Stimulated activated naive CD8-positive, alpha-beta T cell treated with anti-CD3 and anti-CD28 coated beads, Interleukin-15, Interleukin-2, amounts not matched to agents 100 ng/mL and 50 ng/mL, for 24 hours (primary cell): Measurements from ENCODE around the gene ZFYVE1.
"Not testable (repeated sequence)": the region's sequence is repeated elsewhere in the genome, so short reads cannot be mapped to it uniquely, and the experiment has no call there.

Experiments used
- H3K27ac Mint-ChIP-seq: one replicate; pipeline ENCODE4 v1.8.0; 2021; ENCODE audit warnings: mild to moderate bottlenecking, mixed read lengths
- H3K27me3 Mint-ChIP-seq: one replicate; pipeline ENCODE4 v1.8.0; 2021; ENCODE audit warnings: mixed read lengths
- H3K36me3 Mint-ChIP-seq: one replicate; pipeline ENCODE4 v1.8.0; 2021; ENCODE audit warnings: low read depth, mixed read lengths
- H3K4me1 Mint-ChIP-seq: one replicate; pipeline ENCODE4 v1.8.0; 2021; ENCODE audit warnings: low read depth, mixed read lengths
- H3K4me3 Mint-ChIP-seq: one replicate; pipeline ENCODE4 v1.8.0; 2021; ENCODE audit warnings: mild to moderate bottlenecking, mixed read lengths
- H3K9me3 Mint-ChIP-seq: one replicate; pipeline ENCODE4 v1.8.0; 2021; ENCODE audit warnings: mixed read lengths

ZFYVE1 gene

DNA sequence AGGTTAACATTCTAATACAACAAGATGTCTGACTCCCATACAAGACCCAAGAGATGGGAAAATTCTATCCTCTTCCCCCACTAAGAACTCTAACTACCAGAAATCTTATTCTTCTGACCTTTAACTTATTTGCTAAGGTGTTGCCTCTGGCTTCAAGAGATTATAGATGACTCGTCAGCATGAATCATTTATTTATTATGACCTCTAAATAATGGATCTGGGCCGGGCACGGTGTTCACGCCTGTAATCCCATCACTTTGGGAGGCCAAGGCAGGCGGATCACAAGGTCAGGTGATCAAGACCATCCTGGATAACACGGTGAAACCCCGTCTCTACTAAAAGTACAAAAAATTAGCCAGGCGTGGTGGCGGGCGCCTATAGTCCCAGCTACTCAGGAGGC is 10.9 kb downstream of the ZFYVE1 start:
- not testable (repeated sequence) for H3K4me3 Mint-ChIP-seq, H3K27ac Mint-ChIP-seq, H3K27me3 Mint-ChIP-seq, H3K9me3 Mint-ChIP-seq
- Mint-ChIP-seq H3K4me1 (peaks cover 29% of the 10 kb centered on the region), H3K36me3 (peaks cover 38% of the 10 kb centered on the region)

- H3K27ac Mint-ChIP-seq, H3K9me3 Mint-ChIP-seq, H3K27me3 Mint-ChIP-seq, H3K4me3 Mint-ChIP-seq: not testable (repeated sequence)
- peaks cover 38% of the 10 kb centered on the region for H3K36me3 Mint-ChIP-seq
- H3K4me1 Mint-ChIP-seq, result peaks cover 29% of the 10 kb centered on the region
These were observed 11.4 kb downstream of the ZFYVE1 start for GRCh38 chr14:73015552-73015951.

DNA sequence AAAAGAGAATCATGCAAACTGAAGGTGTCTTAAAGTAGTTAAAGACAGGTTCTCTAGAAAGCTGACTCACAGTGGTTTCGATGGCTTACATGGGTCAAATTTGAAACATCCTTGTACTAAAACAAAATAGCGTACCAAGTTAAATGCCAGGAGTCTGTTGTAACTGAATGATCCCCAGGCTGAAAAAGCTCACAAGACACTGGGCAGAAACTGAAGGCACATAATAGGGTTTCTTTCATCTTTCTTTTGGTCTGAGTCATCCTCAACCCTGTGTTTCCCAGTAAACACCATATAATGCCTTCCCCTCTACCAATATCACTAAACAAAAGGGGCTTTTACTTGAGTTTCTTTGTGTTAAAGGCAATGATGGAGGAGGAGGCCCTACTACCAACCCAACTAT is 12.8 kb downstream of the ZFYVE1 start:
- H3K36me3 Mint-ChIP-seq, result peaks cover 42% of the 10 kb centered on the region
- H3K4me1 Mint-ChIP-seq, result peaks cover 29% of the 10 kb centered on the region
- H3K27ac Mint-ChIP-seq, result no peak overlapping the region
- no peaks in the 10 kb centered on the region for H3K9me3 Mint-ChIP-seq
- H3K27me3 Mint-ChIP-seq, result no peaks in the 10 kb centered on the region
- no peak overlapping the region for H3K4me3 Mint-ChIP-seq

DNA sequence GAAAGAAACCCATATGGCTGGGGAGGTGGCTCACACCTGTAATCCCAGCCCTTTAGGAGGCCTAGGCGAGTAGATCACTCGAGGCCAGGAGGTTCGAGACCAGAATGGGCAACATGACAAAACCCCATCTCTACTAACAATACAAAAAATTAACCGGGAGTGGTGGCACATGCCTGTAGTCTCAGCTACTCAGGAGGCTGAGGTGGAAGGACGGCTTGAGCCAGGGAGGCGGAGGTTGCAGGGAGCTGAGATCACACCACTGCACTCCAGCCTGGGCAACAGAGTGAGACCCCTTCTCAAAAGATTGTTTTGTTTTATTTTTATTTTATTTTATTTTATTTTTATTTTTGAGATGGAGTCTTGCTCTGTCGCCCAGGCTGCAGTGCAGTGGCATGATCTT is 15.7 kb downstream of the ZFYVE1 start:
- not testable (repeated sequence) for H3K27ac Mint-ChIP-seq, H3K27me3 Mint-ChIP-seq, H3K9me3 Mint-ChIP-seq, H3K4me3 Mint-ChIP-seq
- H3K36me3 Mint-ChIP-seq, result peaks cover 50% of the 10 kb centered on the region
- H3K4me1 Mint-ChIP-seq, result peaks cover 29% of the 10 kb centered on the region

GRCh38 chr14:73008501-73008900 is 18.4 kb downstream of the ZFYVE1 start:
- peaks cover 32% of the 10 kb centered on the region for H3K36me3 Mint-ChIP-seq
- no peak overlapping the region for H3K27ac Mint-ChIP-seq
- H3K27me3 Mint-ChIP-seq, result no peaks in the 10 kb centered on the region
- no peak overlapping the region for H3K4me3 Mint-ChIP-seq
- peaks cover 9% of the 10 kb centered on the region for H3K4me1 Mint-ChIP-seq
- no peaks in the 10 kb centered on the region for H3K9me3 Mint-ChIP-seq

DNA sequence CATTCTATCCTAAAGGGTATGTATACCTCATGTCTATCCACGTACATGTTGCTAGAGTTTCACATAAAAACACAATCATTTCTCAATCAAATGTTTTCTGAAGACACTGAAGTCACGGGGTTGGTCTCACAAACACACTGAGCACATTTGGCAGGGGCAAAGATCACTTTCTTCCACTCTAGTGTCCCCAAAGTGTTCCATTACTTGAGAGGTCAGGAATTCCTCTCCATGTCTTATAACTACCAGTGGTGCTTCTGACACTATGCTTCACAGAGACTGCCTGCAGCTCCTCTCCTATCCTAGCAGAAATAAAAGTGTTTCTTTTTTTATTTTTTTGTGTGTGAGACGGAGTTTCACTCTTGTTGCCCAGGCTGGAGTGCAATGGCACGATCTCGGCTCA is 19.1 kb downstream of the ZFYVE1 start:
- H3K27ac Mint-ChIP-seq, result no peak overlapping the region
- H3K27me3 Mint-ChIP-seq, result no peaks in the 10 kb centered on the region
- peaks cover 4% of the 10 kb centered on the region for H3K4me1 Mint-ChIP-seq
- H3K9me3 Mint-ChIP-seq, result no peaks in the 10 kb centered on the region
- H3K36me3 Mint-ChIP-seq, result peaks cover 27% of the 10 kb centered on the region
- H3K4me3 Mint-ChIP-seq, result no peak overlapping the region

DNA sequence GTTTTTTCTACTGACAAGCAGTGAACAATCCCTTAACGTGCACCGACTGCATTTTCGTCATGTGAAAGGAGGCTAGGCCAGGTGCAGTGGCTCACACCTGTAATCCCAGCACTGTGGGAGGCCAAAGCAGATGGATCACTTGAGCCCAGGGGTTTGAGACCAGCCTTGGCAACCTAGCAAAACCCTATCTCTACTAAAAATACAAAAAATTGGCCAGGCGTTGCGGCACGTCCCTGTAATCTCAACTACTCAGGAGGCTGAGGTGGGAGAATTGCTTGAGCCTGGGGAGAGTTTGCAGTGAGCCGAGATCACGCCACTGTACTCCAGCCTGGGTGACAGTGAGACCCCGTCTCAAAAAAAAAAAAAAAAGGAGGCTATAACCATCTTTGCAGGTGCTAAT is 22.3 kb downstream of the ZFYVE1 start:
- H3K4me1 Mint-ChIP-seq, H3K9me3 Mint-ChIP-seq, H3K4me3 Mint-ChIP-seq, H3K27me3 Mint-ChIP-seq, H3K27ac Mint-ChIP-seq: not testable (repeated sequence)
- H3K36me3 Mint-ChIP-seq, result peaks cover 16% of the 10 kb centered on the region

DNA sequence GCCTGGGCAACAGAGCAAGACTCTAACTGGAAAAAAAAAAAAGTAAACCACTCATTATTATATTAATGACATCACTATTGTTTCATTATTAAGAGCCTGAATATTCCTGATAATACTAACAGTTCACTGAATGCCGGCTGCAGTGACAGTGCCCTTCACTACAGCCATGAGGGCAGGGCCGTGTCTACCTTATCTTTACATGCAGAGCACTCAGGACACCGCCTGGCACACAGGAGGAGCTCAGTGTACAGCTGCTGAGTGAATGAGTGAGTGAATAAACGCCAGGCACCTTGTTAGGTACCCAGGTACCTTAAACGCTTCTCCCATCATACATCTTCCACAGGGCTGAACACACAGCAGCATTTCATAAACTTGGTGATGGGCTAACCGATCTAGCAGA is 23.2 kb downstream of the ZFYVE1 start:
- Mint-ChIP-seq H3K27me3 (no peaks in the 10 kb centered on the region), H3K27ac (no peak overlapping the region), H3K4me1 (no peaks in the 10 kb centered on the region), H3K4me3 (no peak overlapping the region), H3K36me3 (peaks cover 12% of the 10 kb centered on the region), H3K9me3 (no peaks in the 10 kb centered on the region)

DNA sequence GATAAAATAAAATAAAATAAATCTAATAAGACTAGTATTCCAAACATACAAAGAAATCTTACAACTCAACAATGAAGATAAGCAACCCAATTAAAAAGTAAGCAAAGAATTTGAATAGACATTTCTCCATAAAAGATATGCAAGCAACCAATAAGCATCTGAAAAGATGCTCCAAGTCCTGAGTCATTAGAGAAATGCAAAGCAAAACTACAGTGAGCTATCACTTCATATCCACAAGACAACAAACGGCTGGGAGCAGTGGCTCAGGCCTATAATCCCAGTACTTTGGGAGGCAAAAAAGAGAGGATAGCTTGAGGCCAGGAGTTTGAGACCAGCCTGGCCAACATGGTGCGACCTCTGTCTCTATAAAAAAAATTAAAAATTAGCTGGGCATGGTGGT is 26.8 kb downstream of the ZFYVE1 start:
- H3K4me1 Mint-ChIP-seq, result no peaks in the 10 kb centered on the region

DNA sequence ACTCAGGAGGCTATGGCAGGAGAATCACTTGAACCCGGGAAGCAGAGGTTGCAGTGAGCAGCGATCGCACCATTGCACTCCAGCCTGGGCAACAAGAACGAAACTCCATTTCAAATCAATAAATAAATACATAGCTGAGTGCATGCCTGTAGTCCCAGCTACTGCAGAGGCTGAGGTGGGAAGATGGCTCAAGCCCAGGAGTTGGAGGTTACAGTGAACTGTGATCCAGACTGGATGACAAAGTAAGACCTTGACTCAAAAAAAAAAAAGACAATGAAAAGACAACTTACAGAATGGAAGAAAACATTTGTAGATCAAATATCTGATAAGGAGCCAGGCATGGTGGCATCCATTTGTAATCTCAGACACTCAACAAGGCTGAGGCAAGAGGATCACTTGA is 27.6 kb downstream of the ZFYVE1 start:
- no peaks in the 10 kb centered on the region for H3K4me1 Mint-ChIP-seq
- no peaks in the 10 kb centered on the region for H3K9me3 Mint-ChIP-seq
- H3K36me3 Mint-ChIP-seq, result peaks cover 36% of the 10 kb centered on the region
- no peak overlapping the region for H3K27ac Mint-ChIP-seq
- H3K27me3 Mint-ChIP-seq, result no peaks in the 10 kb centered on the region
- no peak overlapping the region for H3K4me3 Mint-ChIP-seq

More for the DNA sequence above, 26.8 kb downstream of the ZFYVE1 start:
- Mint-ChIP-seq H3K4me3 (no peak overlapping the region), H3K27me3 (no peaks in the 10 kb centered on the region), H3K9me3 (no peaks in the 10 kb centered on the region), H3K36me3 (peaks cover 30% of the 10 kb centered on the region), H3K27ac (no peak overlapping the region)

DNA sequence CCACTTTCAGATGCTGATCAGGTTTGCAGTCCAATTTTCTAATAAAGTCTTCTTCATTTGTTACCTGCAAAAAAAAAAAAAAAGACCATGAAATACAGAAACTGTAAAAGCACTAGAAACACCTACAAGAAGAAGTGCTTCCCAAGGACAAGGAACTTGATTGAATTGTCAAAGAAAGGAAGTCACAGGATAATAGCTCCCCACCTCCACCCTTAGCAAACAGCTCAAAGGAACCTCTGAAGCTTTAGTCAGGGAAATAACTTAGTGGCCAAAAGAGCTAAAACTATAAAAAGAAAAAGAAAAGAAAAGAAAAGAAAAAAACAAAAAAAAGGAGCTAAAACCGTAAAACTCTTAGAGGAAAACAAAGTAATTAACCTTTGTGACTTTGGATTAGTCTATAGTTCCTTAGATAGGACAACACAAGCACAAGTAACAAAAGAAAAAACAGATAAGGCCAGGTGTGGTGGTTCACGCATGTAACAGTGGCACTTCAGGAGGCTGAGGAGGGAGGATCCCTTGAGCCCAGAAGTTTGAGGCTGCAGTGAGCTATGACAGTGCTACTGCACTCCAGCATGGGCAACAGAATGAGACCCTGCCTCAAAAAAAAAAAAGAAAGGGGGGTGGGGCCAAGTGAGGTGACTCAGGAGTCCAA is 28.5 kb downstream of the ZFYVE1 start:
- Mint-ChIP-seq H3K4me1 (no peaks in the 10 kb centered on the region), H3K36me3 (peaks cover 38% of the 10 kb centered on the region), H3K4me3 (no peak overlapping the region), H3K27ac (no peak overlapping the region), H3K9me3 (no peaks in the 10 kb centered on the region), H3K27me3 (no peaks in the 10 kb centered on the region)

GRCh38 chr14:72996916-72997315 is 30.0 kb downstream of the ZFYVE1 start:
- Mint-ChIP-seq H3K27ac (no peak overlapping the region), H3K27me3 (no peaks in the 10 kb centered on the region), H3K4me3 (no peak overlapping the region), H3K9me3 (no peaks in the 10 kb centered on the region), H3K4me1 (no peaks in the 10 kb centered on the region), H3K36me3 (peaks cover 47% of the 10 kb centered on the region)

DNA sequence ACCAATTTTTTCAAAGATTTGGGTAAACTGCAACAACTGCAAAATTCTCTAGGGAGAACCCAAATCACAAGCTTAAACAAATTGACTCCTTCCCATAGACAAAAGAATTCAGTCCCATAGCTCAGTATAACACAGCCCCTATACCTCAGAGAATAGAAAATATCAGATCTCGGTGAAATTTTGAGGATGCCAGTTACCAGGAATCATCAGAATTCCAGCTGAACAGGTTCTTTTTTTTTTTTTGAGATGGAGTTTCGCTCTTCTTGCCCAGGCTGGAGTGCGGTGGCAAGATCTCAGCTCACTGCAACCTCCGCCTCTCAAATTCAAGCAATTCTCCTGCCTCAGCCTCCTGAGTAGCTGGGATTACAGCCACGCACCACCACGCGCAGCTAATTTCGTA is 36.7 kb downstream of the ZFYVE1 start:
- Mint-ChIP-seq H3K36me3 (peaks cover 39% of the 10 kb centered on the region), H3K27ac (no peak overlapping the region), H3K4me1 (no peaks in the 10 kb centered on the region), H3K4me3 (no peak overlapping the region), H3K27me3 (no peaks in the 10 kb centered on the region), H3K9me3 (no peaks in the 10 kb centered on the region)

DNA sequence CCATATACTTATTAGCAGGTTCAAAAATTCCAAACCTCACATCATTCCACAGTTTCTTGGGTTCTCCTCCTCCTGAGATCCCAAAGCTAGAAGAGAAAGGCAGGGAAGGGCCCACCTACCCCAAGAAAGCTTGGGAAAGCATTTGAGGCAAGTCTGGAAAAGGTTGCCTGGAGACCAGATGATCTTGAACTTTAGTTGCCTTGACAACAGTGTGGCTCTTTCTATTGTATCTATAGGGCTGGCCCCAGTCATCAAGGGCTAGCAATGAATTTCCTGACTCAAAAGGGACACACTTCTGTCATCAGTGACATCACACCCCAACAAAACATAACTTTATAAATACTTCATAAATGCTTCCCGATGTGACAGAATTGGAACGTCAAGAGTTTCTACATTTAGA is 40.0 kb downstream of the ZFYVE1 start:
- Mint-ChIP-seq H3K4me1 (no peaks in the 10 kb centered on the region), H3K27ac (no peak overlapping the region), H3K4me3 (no peak overlapping the region), H3K27me3 (no peaks in the 10 kb centered on the region), H3K36me3 (peaks cover 42% of the 10 kb centered on the region), H3K9me3 (no peaks in the 10 kb centered on the region)

DNA sequence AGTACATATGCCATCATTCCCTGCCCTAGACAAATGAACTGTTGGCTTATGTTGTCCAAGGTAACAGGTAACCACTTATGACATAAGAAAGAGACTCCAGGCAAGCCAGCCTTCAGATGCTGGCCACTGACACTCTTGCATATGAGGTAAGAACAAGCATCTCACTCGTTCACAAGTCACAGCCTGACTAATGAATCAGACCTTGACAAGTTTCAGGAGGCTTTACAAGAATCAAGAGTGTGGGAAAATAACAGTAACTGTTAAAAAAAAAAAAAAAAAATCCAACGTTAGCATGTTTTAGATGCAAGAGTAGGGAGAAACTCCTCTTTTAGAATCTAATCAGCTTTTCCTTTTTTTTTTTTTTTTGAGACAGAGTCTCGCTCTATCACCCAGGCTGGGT is 40.7 kb downstream of the ZFYVE1 start:
- Mint-ChIP-seq H3K36me3 (peaks cover 38% of the 10 kb centered on the region), H3K27me3 (no peaks in the 10 kb centered on the region), H3K4me1 (no peaks in the 10 kb centered on the region), H3K4me3 (no peak overlapping the region), H3K27ac (no peak overlapping the region), H3K9me3 (no peaks in the 10 kb centered on the region)

- Mint-ChIP-seq H3K4me3 (no peak overlapping the region), H3K27ac (no peak overlapping the region), H3K9me3 (no peaks in the 10 kb centered on the region), H3K36me3 (peaks cover 36% of the 10 kb centered on the region), H3K4me1 (no peaks in the 10 kb centered on the region), H3K27me3 (no peaks in the 10 kb centered on the region)
These were observed 44.7 kb downstream of the ZFYVE1 start for GRCh38 chr14:72982146-72982708.
